Osteocyte (in vitro differentiated cells): Measurements from ENCODE around the gene PSMD1. TPM values are rescaled to one million over a fixed set of nuclear protein-coding genes. Genes with fewer than 3 reads are reported as not detected.

ENCODE experiments used
- DNase-seq: peaks from one replicate; pipeline ENCODE4 v3.0.0; 2021; ENCODE audit warnings: mixed read lengths; ENCODE audit not compliant: unreplicated experiment; ENCODE audit errors: extremely low spot score
- H3K27ac Mint-ChIP-seq: one replicate; pipeline ENCODE4 v1.8.0; 2021; ENCODE audit warnings: mild to moderate bottlenecking, mixed read lengths; ENCODE audit not compliant: unreplicated experiment
- H3K27me3 Mint-ChIP-seq: one replicate; pipeline ENCODE4 v1.8.0; 2021; ENCODE audit warnings: mixed read lengths; ENCODE audit not compliant: unreplicated experiment
- H3K36me3 Mint-ChIP-seq: one replicate; pipeline ENCODE4 v1.8.0; 2021; ENCODE audit warnings: mixed read lengths; ENCODE audit not compliant: unreplicated experiment
- H3K4me1 Mint-ChIP-seq: one replicate; pipeline ENCODE4 v1.8.0; 2021; ENCODE audit warnings: mixed read lengths; ENCODE audit not compliant: unreplicated experiment
- H3K4me3 Mint-ChIP-seq: one replicate; pipeline ENCODE4 v1.8.0; 2021; ENCODE audit warnings: mild to moderate bottlenecking, moderate library complexity, mixed read lengths; ENCODE audit not compliant: unreplicated experiment
- H3K9me3 Mint-ChIP-seq: one replicate; pipeline ENCODE4 v1.8.0; 2021; ENCODE audit warnings: mixed read lengths; ENCODE audit not compliant: unreplicated experiment
- total RNA-seq: library from RNA; stranded (reverse); gene quantifications from 2 replicates; pipeline ENCODE4 v1.2.1, GENCODE V29; 2021
- TF ChIP-seq, protein P1 (sequence below): fragments of 200-600 bp; sonication (generic); IDR thresholded peaks from 2 replicates; pipeline ENCODE4 v1.5.0; 2021; ENCODE audit warnings: antibody characterized with exemption, mild to moderate bottlenecking, moderate library complexity

The PSMD1 gene
- total RNA-seq, 1 donor from 2014 or later = 112 TPM

DNA sequence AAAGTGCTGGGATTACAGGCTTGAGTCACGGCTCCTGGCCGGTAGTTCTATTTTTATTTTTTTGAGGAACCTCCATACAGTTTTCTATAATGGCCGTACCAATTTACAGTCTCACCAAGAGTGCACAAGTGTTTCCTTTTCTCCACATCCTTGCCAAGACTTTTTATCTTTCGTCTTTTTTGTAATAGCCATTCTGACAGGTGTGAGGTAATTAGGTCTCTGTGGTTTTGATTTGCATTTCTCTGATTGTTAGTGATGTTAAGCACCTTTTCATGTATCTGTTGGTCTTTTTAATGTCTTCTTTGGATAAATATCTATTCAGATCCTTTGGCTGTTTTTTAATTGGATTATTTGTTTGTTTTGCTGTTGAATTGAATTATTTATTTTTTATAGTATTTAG, 151.1 kb downstream of the PSMD1 start:
- Mint-ChIP-seq H3K4me1 (peaks cover 66% of the 10 kb centered on the region), H3K9me3 (no peaks in the 10 kb centered on the region), H3K27ac (no peak overlapping the region), H3K36me3 (peaks cover 66% of the 10 kb centered on the region), H3K4me3 (no peak overlapping the region), H3K27me3 (no peaks in the 10 kb centered on the region)
- no peak for DNase-seq
- TF ChIP-seq, protein P1, sequence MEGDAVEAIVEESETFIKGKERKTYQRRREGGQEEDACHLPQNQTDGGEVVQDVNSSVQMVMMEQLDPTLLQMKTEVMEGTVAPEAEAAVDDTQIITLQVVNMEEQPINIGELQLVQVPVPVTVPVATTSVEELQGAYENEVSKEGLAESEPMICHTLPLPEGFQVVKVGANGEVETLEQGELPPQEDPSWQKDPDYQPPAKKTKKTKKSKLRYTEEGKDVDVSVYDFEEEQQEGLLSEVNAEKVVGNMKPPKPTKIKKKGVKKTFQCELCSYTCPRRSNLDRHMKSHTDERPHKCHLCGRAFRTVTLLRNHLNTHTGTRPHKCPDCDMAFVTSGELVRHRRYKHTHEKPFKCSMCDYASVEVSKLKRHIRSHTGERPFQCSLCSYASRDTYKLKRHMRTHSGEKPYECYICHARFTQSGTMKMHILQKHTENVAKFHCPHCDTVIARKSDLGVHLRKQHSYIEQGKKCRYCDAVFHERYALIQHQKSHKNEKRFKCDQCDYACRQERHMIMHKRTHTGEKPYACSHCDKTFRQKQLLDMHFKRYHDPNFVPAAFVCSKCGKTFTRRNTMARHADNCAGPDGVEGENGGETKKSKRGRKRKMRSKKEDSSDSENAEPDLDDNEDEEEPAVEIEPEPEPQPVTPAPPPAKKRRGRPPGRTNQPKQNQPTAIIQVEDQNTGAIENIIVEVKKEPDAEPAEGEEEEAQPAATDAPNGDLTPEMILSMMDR = no peak

DNA sequence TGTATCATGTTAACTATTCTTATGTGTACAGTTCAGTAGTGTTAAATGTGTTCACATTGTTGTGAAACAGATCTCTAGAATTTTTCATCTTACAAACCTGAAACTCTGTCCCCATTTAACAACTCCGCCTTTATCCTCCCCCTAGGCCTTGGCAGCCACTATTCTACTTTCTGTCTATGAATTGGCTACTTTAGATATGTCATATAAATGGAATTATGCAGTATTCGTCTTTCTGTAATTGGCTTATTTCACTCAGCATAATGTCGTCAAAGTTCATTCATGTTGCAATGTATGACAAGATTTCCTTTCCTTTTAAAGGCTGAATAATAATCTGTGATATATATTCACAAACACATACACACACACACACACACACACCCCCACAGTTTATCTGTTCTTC, 154.1 kb downstream of the PSMD1 start:
- Mint-ChIP-seq H3K27ac (peak overlapping the region; percentile 82), H3K36me3 (peaks cover 65% of the 10 kb centered on the region), H3K27me3 (no peaks in the 10 kb centered on the region), H3K4me3 (no peak overlapping the region), H3K4me1 (peaks cover 39% of the 10 kb centered on the region), H3K9me3 (no peaks in the 10 kb centered on the region)
- no peak for DNase-seq
- TF ChIP-seq, protein P1 = no peak

DNA sequence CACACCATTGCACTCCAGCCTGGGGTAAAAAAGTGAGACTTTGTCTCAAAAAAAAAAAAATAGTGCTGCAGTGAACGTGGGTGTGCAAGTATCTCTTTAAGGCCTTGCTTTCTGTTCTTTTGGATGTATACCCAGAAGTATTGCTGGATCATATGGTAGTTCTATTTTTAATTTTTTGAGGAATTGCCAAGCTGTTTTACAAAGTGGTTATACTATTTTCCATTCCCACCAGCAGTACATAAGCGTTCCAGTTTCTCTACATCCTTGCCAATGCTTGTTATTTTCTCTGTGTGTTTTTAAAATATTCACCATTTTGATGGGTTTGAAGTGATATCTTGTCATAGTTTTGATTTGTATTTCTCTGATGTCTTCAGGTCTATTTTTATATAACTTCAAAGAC, 154.8 kb downstream of the PSMD1 start:
- H3K4me1 Mint-ChIP-seq = peaks cover 33% of the 10 kb centered on the region
- no peaks in the 10 kb centered on the region for H3K9me3 Mint-ChIP-seq
- TF ChIP-seq, protein P1 = no peak
- no peaks in the 10 kb centered on the region for H3K27me3 Mint-ChIP-seq
- H3K36me3 Mint-ChIP-seq = peaks cover 68% of the 10 kb centered on the region
- no peak for DNase-seq
- H3K27ac Mint-ChIP-seq = peak overlapping the region; percentile 82
- no peak overlapping the region for H3K4me3 Mint-ChIP-seq

DNA sequence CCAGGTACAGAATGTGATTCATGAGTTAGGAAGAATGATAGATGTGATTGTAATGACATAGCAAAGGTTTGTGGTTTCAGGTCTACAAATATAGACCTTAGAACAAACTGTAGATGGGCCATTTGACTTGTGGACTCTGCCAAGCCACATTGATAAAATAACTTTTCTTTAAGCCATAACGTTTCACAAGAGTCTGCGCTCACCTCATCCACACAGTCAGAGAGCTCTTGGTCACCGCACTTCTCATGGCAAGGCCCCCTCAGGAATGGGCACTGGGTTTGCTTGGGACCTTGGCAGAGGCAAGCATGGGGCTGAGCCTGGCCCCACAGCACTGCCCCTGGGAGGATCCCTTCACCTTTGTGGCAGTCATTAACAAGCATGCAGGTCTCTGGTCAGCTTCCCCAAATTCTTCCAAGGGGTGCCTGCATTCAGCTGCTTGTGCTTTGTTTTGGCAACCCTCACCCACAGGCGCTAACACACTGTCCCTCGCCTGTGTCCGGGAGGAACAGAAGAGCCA, 155.7 kb downstream of the PSMD1 start:
- TF ChIP-seq, protein P1 = no peak
- Mint-ChIP-seq H3K27ac (peak overlapping the region; percentile 82), H3K9me3 (no peaks in the 10 kb centered on the region), H3K4me3 (no peak overlapping the region), H3K27me3 (no peaks in the 10 kb centered on the region), H3K36me3 (peaks cover 70% of the 10 kb centered on the region), H3K4me1 (peaks cover 30% of the 10 kb centered on the region)
- DNase-seq = no peak

DNA sequence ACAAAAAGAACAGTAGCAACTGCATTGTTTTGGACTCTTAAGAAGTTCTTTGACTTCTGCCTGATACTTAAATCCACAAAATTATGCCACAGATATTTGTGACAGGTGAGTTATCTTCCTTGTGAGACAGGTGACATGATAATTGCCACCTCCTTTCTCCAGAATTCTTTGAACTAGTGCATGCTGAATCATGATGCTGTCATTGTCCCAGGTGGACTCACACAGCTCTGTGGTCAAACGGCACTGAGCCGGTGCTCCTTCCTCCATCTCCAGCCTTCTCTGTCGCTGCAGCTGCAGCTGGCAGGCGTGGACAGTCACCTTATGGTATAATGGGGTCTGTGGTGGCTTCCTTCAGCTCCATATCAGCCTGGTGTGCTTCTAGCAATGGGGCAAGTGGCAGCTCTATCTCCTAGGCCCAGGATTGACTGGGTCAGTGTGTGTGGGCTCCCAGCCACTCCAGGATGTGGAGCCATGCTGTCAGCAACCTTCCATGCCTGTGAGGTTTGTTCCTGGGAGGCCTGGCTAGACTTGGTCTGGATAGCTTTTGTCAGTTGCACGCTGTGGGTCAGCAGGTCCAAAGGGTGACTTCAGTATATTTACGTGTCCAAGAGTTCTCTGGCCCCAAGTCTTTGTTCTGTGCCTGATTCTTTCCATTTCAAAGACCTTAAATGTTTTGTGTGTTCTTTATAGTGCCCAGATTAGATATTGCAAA, 157.4 kb downstream of the PSMD1 start:
- H3K27ac Mint-ChIP-seq = peak overlapping the region; percentile 38
- no peak for DNase-seq
- H3K27me3 Mint-ChIP-seq = no peaks in the 10 kb centered on the region
- peaks cover 68% of the 10 kb centered on the region for H3K36me3 Mint-ChIP-seq
- TF ChIP-seq, protein P1 = no peak
- peaks cover 26% of the 10 kb centered on the region for H3K4me1 Mint-ChIP-seq
- H3K4me3 Mint-ChIP-seq = no peak overlapping the region
- H3K9me3 Mint-ChIP-seq = peaks cover under 1% of the 10 kb centered on the region
